SK-N-SH (cell line): Measurements from ENCODE around the gene PRR33. TPM values are rescaled to one million over a fixed set of nuclear protein-coding genes. Genes with fewer than 3 reads are reported as not detected.

Source experiments
- CTCF ChIA-PET: fragments of 300-600, 350-600 bp; formaldehyde crosslinking; extraction: SDS; loops from one replicate; lab custom pipeline; 2021; lab: Yijun Ruan, JAX
- POLR2A ChIA-PET: fragments of 350-600 bp; sonication (Branson Sonifier 250); formaldehyde crosslinking; extraction: SDS; loops from one replicate; lab custom pipeline; 2020; ENCODE audit warnings: antibody characterized with exemption, inconsistent platforms; lab: Yijun Ruan, JAX
- DNase-seq: peaks from one replicate; pipeline ENCODE4 v3.0.0; 2012
- H2AFZ ChIP-seq: fragments of 200-600 bp; sonication (generic); 2 replicates; pipeline ENCODE4 v1.8.1; 2016; ENCODE audit warnings: antibody characterized with exemption, mild to moderate bottlenecking, low read depth
- H3F3A ChIP-seq: fragments of 200-600 bp; sonication (generic); replicated peaks from 2 replicates; pipeline ENCODE3; 2016; ENCODE audit warnings: antibody characterized with exemption, mild to moderate bottlenecking; ENCODE audit not compliant: insufficient read depth
- H3K27ac ChIP-seq, 2 experiments: fragments of 200-500 bp in 1 of 2; fragments of 200-600 bp in 1 of 2; sonication (Bioruptor generic) in 1 of 2; sonication (generic), shearing (Covaris generic) in 1 of 2; 2 replicates each; pipeline versions ENCODE4 v1.5.1 to v1.6.1; 2014 to 2016; ENCODE audit warnings: low read depth in 2 of 2, inconsistent platforms in 1 of 2, low read length in 1 of 2, mild to moderate bottlenecking in 1 of 2, mixed read lengths in 1 of 2
- H3K27me3 ChIP-seq: fragments of 200-600 bp; sonication (generic), shearing (Covaris generic); 2 replicates; pipeline ENCODE4 v1.6.1; 2016; ENCODE audit warnings: mixed run types; ENCODE audit not compliant: insufficient read depth
- H3K36me3 ChIP-seq, 2 experiments: fragments of 200-500 bp in 1 of 2; fragments of 200-600 bp in 1 of 2; sonication (Bioruptor generic) in 1 of 2; sonication (generic) in 1 of 2; replicated peaks in 1 of 2; 2 replicates each; pipeline versions ENCODE3 to v1.5.1; 2014 to 2016; ENCODE audit warnings: low read length in 1 of 2, mild to moderate bottlenecking in 1 of 2; ENCODE audit not compliant: insufficient read depth in 2 of 2, control insufficient read depth in 1 of 2
- H3K4me1 ChIP-seq, 2 experiments: fragments of 200-500 bp in 1 of 2; fragments of 200-600 bp in 1 of 2; sonication (Bioruptor generic) in 1 of 2; sonication (generic), shearing (Covaris generic) in 1 of 2; 2 replicates each; pipeline versions ENCODE4 v1.5.1 to v1.6.1; 2014 to 2016; ENCODE audit warnings: low read depth in 1 of 2, low read length in 1 of 2, mixed run types in 1 of 2; ENCODE audit not compliant: insufficient read depth in 2 of 2, control insufficient read depth in 1 of 2
- H3K4me2 ChIP-seq: fragments of 200-600 bp; sonication (generic), shearing (Covaris generic); 2 replicates; pipeline ENCODE4 v1.6.1; 2017; ENCODE audit warnings: mixed run types
- H3K4me3 ChIP-seq, 2 experiments: fragments of 200-500 bp in 1 of 2; fragments of 200-600 bp in 1 of 2; sonication (Bioruptor generic) in 1 of 2; sonication (generic), shearing (Covaris generic) in 1 of 2; 2 replicates each; pipeline versions ENCODE4 v1.5.1 to v1.8.1; 2014 to 2016; ENCODE audit warnings: low read depth in 2 of 2, inconsistent platforms in 1 of 2, low read length in 1 of 2, mild to moderate bottlenecking in 1 of 2, mixed read lengths in 1 of 2, moderate library complexity in 1 of 2
- H3K79me2 ChIP-seq: fragments of 200-600 bp; sonication (generic); 2 replicates; pipeline ENCODE4 v1.8.1; 2017; ENCODE audit warnings: mild to moderate bottlenecking; ENCODE audit not compliant: insufficient read depth
- H3K9ac ChIP-seq: fragments of 200-600 bp; sonication (generic); 2 replicates; pipeline ENCODE4 v1.6.1; 2017; ENCODE audit warnings: mixed run types
- H3K9me2 ChIP-seq: fragments of 200-600 bp; sonication (generic); 2 replicates; pipeline ENCODE4 v1.6.1; 2017; ENCODE audit warnings: mixed run types
- H3K9me3 ChIP-seq: fragments of 200-600 bp; sonication (generic); 2 replicates; pipeline ENCODE4 v1.6.1; 2017; ENCODE audit warnings: mixed run types, mild to moderate bottlenecking, moderate library complexity
- H4K20me1 ChIP-seq: fragments of 200-600 bp; sonication (generic); 2 replicates; pipeline ENCODE4 v1.6.1; 2017; ENCODE audit warnings: mild to moderate bottlenecking, mixed run types; ENCODE audit not compliant: insufficient read depth
- CHD2 ChIP-seq: fragments of 150-350 bp; IDR thresholded peaks from 2 replicates; pipeline ENCODE4 v1.6.1; 2018; ENCODE audit warnings: low read length; ENCODE audit not compliant: partially characterized antibody
- ELF1 ChIP-seq: IDR thresholded peaks from 2 replicates; pipeline ENCODE4 v1.4.0; 2012
- EP300 ChIP-seq, 2 experiments: IDR thresholded peaks; 2 replicates each; pipeline versions ENCODE4 v1.4.0 to v1.6.1; 2012; ENCODE audit warnings: borderline replicate concordance in 1 of 2, low read depth in 1 of 2, low read length in 1 of 2
- FOSL2 ChIP-seq: IDR thresholded peaks from 2 replicates; pipeline ENCODE4 v1.4.0; 2012; ENCODE audit warnings: low read depth, mild to moderate bottlenecking, moderate library complexity, borderline replicate concordance
- FOXM1 ChIP-seq: IDR thresholded peaks from 2 replicates; pipeline ENCODE4 v1.4.0; 2012; ENCODE audit warnings: low read depth, mild to moderate bottlenecking
- GABPA ChIP-seq: IDR thresholded peaks from 2 replicates; pipeline ENCODE4 v1.4.0; 2012; ENCODE audit warnings: low read depth, mild to moderate bottlenecking
- GATA2 ChIP-seq: sonication (generic); formaldehyde crosslinking; IDR thresholded peaks from 2 replicates; pipeline ENCODE4 v1.5.0; 2020; ENCODE audit warnings: mild to moderate bottlenecking, missing genetic modification reagents
- IRF3 ChIP-seq: fragments of 150-350 bp; IDR thresholded peaks from 2 replicates; pipeline ENCODE4 v1.6.1; 2016; ENCODE audit warnings: mild to moderate bottlenecking, low read depth, low read length
- JUND ChIP-seq: IDR thresholded peaks from 2 replicates; pipeline ENCODE4 v1.4.0; 2012
- MAX ChIP-seq: IDR thresholded peaks from 2 replicates; pipeline ENCODE4 v1.4.0; 2012; ENCODE audit warnings: low read depth
- NRF1 ChIP-seq: IDR thresholded peaks from 2 replicates; pipeline ENCODE4 v1.6.1; 2012; ENCODE audit warnings: low read depth, mild to moderate bottlenecking, low read length
- RAD21 ChIP-seq: IDR thresholded peaks from 2 replicates; pipeline ENCODE4 v1.6.1; 2012; ENCODE audit warnings: mild to moderate bottlenecking, low read length
- RCOR1 ChIP-seq: fragments of 150-350 bp; IDR thresholded peaks from 2 replicates; pipeline ENCODE4 v1.6.1; 2017; ENCODE audit warnings: antibody characterized with exemption, low read length
- RFX5 ChIP-seq: IDR thresholded peaks from 2 replicates; pipeline ENCODE4 v1.6.1; 2012; ENCODE audit warnings: mild to moderate bottlenecking, improper control_type of control experiment, low read length
- RXRA ChIP-seq: IDR thresholded peaks from 2 replicates; pipeline ENCODE4 v1.4.0; 2012; ENCODE audit warnings: low read depth, mild to moderate bottlenecking, borderline replicate concordance
- SIN3A ChIP-seq: IDR thresholded peaks from 2 replicates; pipeline ENCODE4 v1.6.1; 2012; ENCODE audit warnings: low read depth, mild to moderate bottlenecking, low read length, moderate library complexity, borderline replicate concordance
- SMC3 ChIP-seq: IDR thresholded peaks from 2 replicates; pipeline ENCODE4 v1.6.1; 2012; ENCODE audit warnings: low read depth, low read length, improper control_type of control experiment
- TAF1 ChIP-seq: IDR thresholded peaks from 2 replicates; pipeline ENCODE4 v1.6.1; 2012; ENCODE audit warnings: low read depth, mild to moderate bottlenecking, low read length, moderate library complexity, borderline replicate concordance
- TEAD4 ChIP-seq: IDR thresholded peaks from 2 replicates; pipeline ENCODE4 v1.4.0; 2012; ENCODE audit warnings: mild to moderate bottlenecking, borderline replicate concordance; ENCODE audit not compliant: insufficient read depth
- USF2 ChIP-seq: fragments of 150-350 bp; IDR thresholded peaks from 2 replicates; pipeline ENCODE4 v1.6.1; 2017; ENCODE audit warnings: antibody characterized with exemption, low read length, low read depth, borderline replicate concordance
- WGBS: methylation state at CpG from one replicate; pipeline ENCODE4 v1.1.6; 2017; ENCODE audit warnings: low lambda C conversion rate; 5-methylcytosine and 5-hydroxymethylcytosine counted together
- polyA plus RNA-seq, 3 experiments: library from polyadenylated mRNA; depleted of rRNA; stranded (reverse); fragments of >200 nt; gene quantifications; 2 replicates each; pipeline ENCODE4 v1.2.3, GENCODE V29; 2012
- TF ChIP-seq, protein P1 (sequence below): IDR thresholded peaks from 2 replicates; pipeline ENCODE4; 2012

Gene PRR33
- polyA plus RNA-seq, 1 of the 3 experiments (the other 2 are of a cell fraction) = not detected

GRCh38 chr11:1847006-1847735 lies 44.5 kb downstream of the PRR33 start:
- Histone ChIP-seq H3K4me3 (no peak overlapping the region), H3K9me3 (no peaks in the 10 kb centered on the region), H3K36me3 (no peaks in the 10 kb centered on the region), H3K9ac (no peak overlapping the region), H3K79me2 (no peaks in the 10 kb centered on the region), H3F3A (no peaks in the 10 kb centered on the region), H4K20me1 (no peaks in the 10 kb centered on the region), H2AFZ (no peak overlapping the region), H3K9me2 (no peaks in the 10 kb centered on the region), H3K4me1 (peaks cover 0 to 2% of the 10 kb centered on the region in 2 experiments; a peak in 1 of 4 replicates), H3K27me3 (no peaks in the 10 kb centered on the region), H3K27ac (no peak overlapping the region), H3K4me2 (no peak overlapping the region)
- TF ChIP-seq RFX5 (no peak), RCOR1 (no peak), GATA2 (no peak), NRF1 (no peak), CHD2 (no peak), SIN3A (no peak), TAF1 (no peak), FOXM1 (no peak), JUND (no peak), FOSL2 (no peak), MAX (no peak), ELF1 (no peak), USF2 (no peak)
- TF ChIP-seq, protein P1, sequence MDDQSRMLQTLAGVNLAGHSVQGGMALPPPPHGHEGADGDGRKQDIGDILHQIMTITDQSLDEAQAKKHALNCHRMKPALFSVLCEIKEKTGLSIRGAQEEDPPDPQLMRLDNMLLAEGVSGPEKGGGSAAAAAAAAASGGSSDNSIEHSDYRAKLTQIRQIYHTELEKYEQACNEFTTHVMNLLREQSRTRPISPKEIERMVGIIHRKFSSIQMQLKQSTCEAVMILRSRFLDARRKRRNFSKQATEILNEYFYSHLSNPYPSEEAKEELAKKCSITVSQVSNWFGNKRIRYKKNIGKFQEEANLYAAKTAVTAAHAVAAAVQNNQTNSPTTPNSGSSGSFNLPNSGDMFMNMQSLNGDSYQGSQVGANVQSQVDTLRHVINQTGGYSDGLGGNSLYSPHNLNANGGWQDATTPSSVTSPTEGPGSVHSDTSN = no peak
- DNase-seq = no peak
- ChIA-PET POLR2A (interaction anchor here (1.3 kb wide), 1 partner anchor 13 kb away, joined by 3 read pairs; the partner anchor contains the start of gene SYT8), CTCF (interaction anchor here (0.7 to 4.6 kb wide), 14 partner anchors 8 to 310 kb away, joined by 3 to 29 read pairs (median 10); partner anchors contain the start of genes SYT8 and TNNI2)
- WGBS = 85% methylated on average over 33 of the region's 34 CpGs

GRCh38 chr11:1846453-1846932 lies 45.2 kb downstream of the PRR33 start:
- no peaks in the 10 kb centered on the region for H3F3A ChIP-seq
- H3K9me3 ChIP-seq = no peaks in the 10 kb centered on the region
- no peak overlapping the region for H3K4me2 ChIP-seq
- H3K9me2 ChIP-seq = no peaks in the 10 kb centered on the region
- H3K9ac ChIP-seq = no peak overlapping the region
- POLR2A ChIA-PET = no interaction called here
- no peaks in the 10 kb centered on the region for H4K20me1 ChIP-seq
- DNase-seq = no peak
- CTCF ChIA-PET = interaction anchor here (1.1 to 4.6 kb wide), 12 partner anchors 8 to 310 kb away, joined by 4 to 29 read pairs (median 10); partner anchors contain the start of gene TNNI2
- H3K36me3 ChIP-seq = no peaks in the 10 kb centered on the region
- WGBS = 73% methylated on average over 7 of the region's 9 CpGs
- peaks cover 0 to 2% of the 10 kb centered on the region in 2 experiments; a peak in 1 of 4 replicates for H3K4me1 ChIP-seq
- H3K27ac ChIP-seq = no peak overlapping the region
- TF ChIP-seq MAX (no peak), RXRA (no peak), SMC3 (no peak), RAD21 (no peak), EP300 (IDR thresholded peaks at IDR 0.05; ENCODE audit: borderline replicate concordance in 1 of 2, low read depth in 1 of 2, low read length in 1 of 2) (no peak), IRF3 (no peak), GABPA (no peak), FOSL2 (no peak), USF2 (no peak), TEAD4 (no peak)
- H2AFZ ChIP-seq = no peak overlapping the region
- H3K4me3 ChIP-seq = no peak overlapping the region
- no peaks in the 10 kb centered on the region for H3K79me2 ChIP-seq
- no peaks in the 10 kb centered on the region for H3K27me3 ChIP-seq
